OCI-LY1 (cell line): ENCODE data around the gene NCDN.

ENCODE experiments used
- EZH2 ChIP-seq: fragments of 200-600 bp; sonication (generic), shearing (Covaris generic); IDR thresholded peaks from 2 replicates; pipeline ENCODE4 v1.8.0; 2017; ENCODE audit warnings: borderline replicate concordance, mixed run types, mild to moderate bottlenecking, antibody characterized with exemption, low read length, moderate library complexity, mixed read lengths
- TF ChIP-seq, protein P1 (sequence below): fragments of 200-600 bp; sonication (generic), shearing (Covaris generic); IDR thresholded peaks from 2 replicates; pipeline ENCODE4 v1.5.1; 2017; ENCODE audit warnings: mild to moderate bottlenecking, antibody characterized with exemption, low read length, moderate library complexity, mixed read lengths

DNA sequence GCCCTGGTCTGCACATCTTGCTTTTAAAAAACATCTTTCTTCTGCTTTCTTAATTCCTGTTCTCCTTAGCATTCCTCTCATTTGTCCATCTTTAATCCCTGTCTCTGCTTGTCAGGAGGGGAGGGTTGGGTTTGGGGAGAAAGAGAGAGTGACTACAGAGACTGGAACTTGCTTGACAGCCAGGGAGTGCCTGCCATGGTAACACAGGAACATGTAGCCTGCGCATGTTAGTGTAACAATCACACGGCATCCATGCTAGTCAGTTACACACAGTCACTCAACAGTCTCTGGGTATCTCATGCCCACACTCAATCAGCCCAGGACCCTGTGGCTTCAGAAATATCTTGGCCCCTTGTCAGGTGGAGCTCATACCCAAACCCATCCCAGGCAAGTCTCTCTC is 14.7 kb downstream of the NCDN start:
- TF ChIP-seq, protein P1, sequence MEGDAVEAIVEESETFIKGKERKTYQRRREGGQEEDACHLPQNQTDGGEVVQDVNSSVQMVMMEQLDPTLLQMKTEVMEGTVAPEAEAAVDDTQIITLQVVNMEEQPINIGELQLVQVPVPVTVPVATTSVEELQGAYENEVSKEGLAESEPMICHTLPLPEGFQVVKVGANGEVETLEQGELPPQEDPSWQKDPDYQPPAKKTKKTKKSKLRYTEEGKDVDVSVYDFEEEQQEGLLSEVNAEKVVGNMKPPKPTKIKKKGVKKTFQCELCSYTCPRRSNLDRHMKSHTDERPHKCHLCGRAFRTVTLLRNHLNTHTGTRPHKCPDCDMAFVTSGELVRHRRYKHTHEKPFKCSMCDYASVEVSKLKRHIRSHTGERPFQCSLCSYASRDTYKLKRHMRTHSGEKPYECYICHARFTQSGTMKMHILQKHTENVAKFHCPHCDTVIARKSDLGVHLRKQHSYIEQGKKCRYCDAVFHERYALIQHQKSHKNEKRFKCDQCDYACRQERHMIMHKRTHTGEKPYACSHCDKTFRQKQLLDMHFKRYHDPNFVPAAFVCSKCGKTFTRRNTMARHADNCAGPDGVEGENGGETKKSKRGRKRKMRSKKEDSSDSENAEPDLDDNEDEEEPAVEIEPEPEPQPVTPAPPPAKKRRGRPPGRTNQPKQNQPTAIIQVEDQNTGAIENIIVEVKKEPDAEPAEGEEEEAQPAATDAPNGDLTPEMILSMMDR, result no peak
- no peak for TF ChIP-seq EZH2
